GM23338 (cell line): ENCODE measurements around the gene C1orf116. TPM values are rescaled to one million over a fixed set of nuclear protein-coding genes. Genes with fewer than 3 reads are reported as not detected.

Experiments
- ATAC-seq: fragments of 200-7000 bp; cut with Tn5 transposase; 3 replicates; pipeline ENCODE4 v1.9.1; 2020
- DNase-seq: peaks from one replicate; pipeline ENCODE4 v3.0.0-alpha.2; 2015; ENCODE audit warnings: low spot score
- H2AFZ ChIP-seq: fragments of 200-600 bp; sonication (generic); 2 replicates; pipeline ENCODE4 v1.8.0; 2016; ENCODE audit warnings: antibody characterized with exemption, mild to moderate bottlenecking, moderate library complexity
- H3F3A ChIP-seq: fragments of 200-600 bp; sonication (generic); replicated peaks from 2 replicates; pipeline ENCODE4 v1.8.0; 2017; ENCODE audit warnings: antibody characterized with exemption, mixed run types, low read depth
- H3K27ac ChIP-seq: fragments of 200-600 bp; sonication (generic); 2 replicates; pipeline ENCODE4 v1.6.1; 2016; ENCODE audit warnings: low read depth
- H3K27me3 ChIP-seq: fragments of 200-600 bp; sonication (generic); 2 replicates; pipeline ENCODE4 v1.8.0; 2016; ENCODE audit warnings: mild to moderate bottlenecking, mixed run types, moderate library complexity; ENCODE audit not compliant: insufficient read depth
- H3K36me3 ChIP-seq: fragments of 200-600 bp; sonication (generic); 2 replicates; pipeline ENCODE4 v1.8.0; 2016; ENCODE audit warnings: mild to moderate bottlenecking; ENCODE audit not compliant: insufficient read depth
- H3K4me1 ChIP-seq: fragments of 200-600 bp; sonication (generic); 2 replicates; pipeline ENCODE4 v1.8.0; 2016; ENCODE audit warnings: mild to moderate bottlenecking, moderate library complexity; ENCODE audit not compliant: insufficient read depth
- H3K4me2 ChIP-seq: fragments of 200-600 bp; sonication (generic); 2 replicates; pipeline ENCODE4 v1.7.1; 2017; ENCODE audit warnings: mixed run types
- H3K4me3 ChIP-seq: fragments of 200-600 bp; sonication (generic); 2 replicates; pipeline ENCODE4 v1.6.1; 2016; ENCODE audit warnings: mixed run types
- H3K79me2 ChIP-seq: fragments of 200-600 bp; sonication (generic); replicated peaks from 2 replicates; pipeline ENCODE4 v1.8.0; 2017; ENCODE audit warnings: mild to moderate bottlenecking; ENCODE audit not compliant: insufficient read depth
- H3K9me2 ChIP-seq: fragments of 200-600 bp; sonication (generic); 2 replicates; pipeline ENCODE4 v1.8.0; 2017; ENCODE audit not compliant: insufficient read depth
- H4K20me1 ChIP-seq: fragments of 200-600 bp; sonication (generic); replicated peaks from 2 replicates; pipeline ENCODE4 v1.8.0; 2017; ENCODE audit warnings: mild to moderate bottlenecking; ENCODE audit not compliant: insufficient read depth
- H3K27ac Mint-ChIP-seq: 2 replicates; pipeline ENCODE4 v1.8.0; 2020; ENCODE audit warnings: inconsistent platforms, mild to moderate bottlenecking, moderate library complexity, mixed read lengths
- H3K27me3 Mint-ChIP-seq: 3 replicates; pipeline ENCODE4 v1.8.0; 2022; ENCODE audit warnings: low read depth, mild to moderate bottlenecking, moderate library complexity, mixed read lengths, inconsistent platforms; ENCODE audit not compliant: insufficient read depth, poor library complexity
- H3K36me3 Mint-ChIP-seq: 3 replicates; pipeline ENCODE4 v1.8.0; 2021; ENCODE audit warnings: low read depth, mild to moderate bottlenecking, inconsistent platforms, moderate library complexity, mixed read lengths
- H3K4me1 Mint-ChIP-seq: 3 replicates; pipeline ENCODE4 v1.8.0; 2020; ENCODE audit warnings: mild to moderate bottlenecking, inconsistent platforms, mixed read lengths
- H3K4me3 Mint-ChIP-seq: 3 replicates; pipeline ENCODE4 v1.8.0; 2021; ENCODE audit warnings: moderate library complexity, mild to moderate bottlenecking, inconsistent platforms, mixed read lengths
- H3K9me3 Mint-ChIP-seq: 3 replicates; pipeline ENCODE4 v1.8.0; 2020; ENCODE audit warnings: moderate library complexity, mild to moderate bottlenecking, inconsistent platforms, mixed read lengths
- CREB1 ChIP-seq: fragments of 250-450 bp; sonication (Bioruptor Pico); IDR thresholded peaks from 2 replicates; pipeline ENCODE4 v1.5.0; 2020; ENCODE audit warnings: low read depth, mild to moderate bottlenecking, moderate library complexity
- ETS1 ChIP-seq: IDR thresholded peaks from 2 replicates; pipeline ENCODE4 v1.6.1; 2016; ENCODE audit warnings: antibody characterized with exemption
- EZH2 ChIP-seq: fragments of 200-600 bp; sonication (generic); IDR thresholded peaks from one replicate; pipeline ENCODE4 v1.8.0; 2017; ENCODE audit warnings: antibody characterized with exemption, mild to moderate bottlenecking, low read depth; ENCODE audit not compliant: unreplicated experiment
- EZH2phosphoT487 ChIP-seq: fragments of 200-600 bp; sonication (generic); IDR thresholded peaks from one replicate; pipeline ENCODE4 v1.8.1; 2018; ENCODE audit warnings: antibody characterized with exemption; ENCODE audit not compliant: unreplicated experiment
- JUNB ChIP-seq: IDR thresholded peaks from one replicate; pipeline ENCODE4 v1.6.1; 2016; ENCODE audit warnings: antibody characterized with exemption; ENCODE audit not compliant: unreplicated experiment
- NANOG ChIP-seq: IDR thresholded peaks from 2 replicates; pipeline ENCODE4 v1.6.1; 2016; ENCODE audit warnings: antibody characterized with exemption, borderline replicate concordance
- REST ChIP-seq: IDR thresholded peaks from one replicate; pipeline ENCODE4 v1.6.1; 2018; ENCODE audit warnings: antibody characterized with exemption; ENCODE audit not compliant: unreplicated experiment
- STAT1 ChIP-seq: IDR thresholded peaks from one replicate; pipeline ENCODE4 v1.6.1; 2016; ENCODE audit warnings: antibody characterized with exemption; ENCODE audit not compliant: unreplicated experiment
- ZNF114 ChIP-seq: fragments of 250-450 bp; sonication (Bioruptor Pico); IDR thresholded peaks from 2 replicates; pipeline ENCODE4 v1.5.0; 2020; ENCODE audit warnings: mild to moderate bottlenecking, moderate library complexity
- ZNF331 ChIP-seq: fragments of 250-450 bp; sonication (Bioruptor Pico); IDR thresholded peaks from 2 replicates; pipeline ENCODE4 v1.5.0; 2020; ENCODE audit warnings: low read depth, mild to moderate bottlenecking, moderate library complexity
- ZNF462 ChIP-seq: fragments of 250-450 bp; sonication (Bioruptor Pico); IDR thresholded peaks from 2 replicates; pipeline ENCODE4 v1.5.0; 2020; ENCODE audit warnings: mild to moderate bottlenecking, moderate library complexity
- polyA plus RNA-seq: library from polyadenylated mRNA; unstranded; fragments of >200 nt; fragmentation: Nextera tagmentation; extraction: Ambion mirVana; gene quantifications from 2 replicates; pipeline ENCODE4 v1.2.1, GENCODE V29; 2016
- total RNA-seq: library from RNA; depleted of rRNA; stranded (reverse); fragments of >200 nt; shearing (Covaris generic); gene quantifications from 2 replicates; pipeline ENCODE4 v1.2.3, GENCODE V29; 2014

Gene C1orf116
- total and polyA plus RNA-seq, 2 experiments from 2014 or later = 2.3 to 5.3 TPM

GRCh38 chr1:207056673-207057072 is 24.1 kb upstream of the C1orf116 start:
- no peaks in the 10 kb centered on the region; the same call in 2 of the 3 replicates for H3K9me3 Mint-ChIP-seq
- Histone ChIP-seq H3K27me3 (no peaks in the 10 kb centered on the region), H2AFZ (no peak overlapping the region), H3K4me2 (no peak overlapping the region), H3K9me2 (no peaks in the 10 kb centered on the region), H3F3A (no peaks in the 10 kb centered on the region), H3K79me2 (no peaks in the 10 kb centered on the region), H4K20me1 (no peaks in the 10 kb centered on the region; the same call in 1 of the 2 replicates), H3K4me1 (0 out of 2 replicates have a peak, but pooled peaks cover 6% of the 10 kb centered on the region), H3K4me3 (no peak overlapping the region), H3K27ac (no peak overlapping the region), H3K36me3 (no peaks in the 10 kb centered on the region; the same call in 1 of the 2 replicates)
- TF ChIP-seq ZNF114 (CRISPR knock-in tag) (no peak), STAT1 (no peak), JUNB (no peak), ZNF331 (no peak), ETS1 (no peak), REST (no peak), NANOG (no peak), CREB1 (CRISPR knock-in tag) (no peak), EZH2phosphoT487 (no peak), EZH2 (no peak), ZNF462 (CRISPR knock-in tag) (no peak)
- H3K27ac Mint-ChIP-seq = no peak overlapping the region
- ATAC-seq (no peak), DNase-seq (no peak)
- no peak overlapping the region for H3K4me3 Mint-ChIP-seq
- peaks cover 25% of the 10 kb centered on the region for H3K4me1 Mint-ChIP-seq
- H3K36me3 Mint-ChIP-seq = peaks cover 3% of the 10 kb centered on the region; the same call in 1 of the 3 replicates
- H3K27me3 Mint-ChIP-seq = peaks cover 7% of the 10 kb centered on the region
